Skeletal muscle tissue (tissue), 4 donors: ENCODE results near the gene GARNL3. TPM values are rescaled to one million over a fixed set of nuclear protein-coding genes. Genes with fewer than 3 reads are reported as not detected.

Source experiments
- H3K27ac ChIP-seq: one replicate; pipeline ENCODE4 v1.7.0; 2013; ENCODE audit warnings: mild to moderate bottlenecking, low read depth, low read length, inconsistent platforms
- H3K27me3 ChIP-seq, 3 donors: one replicate each; pipeline ENCODE4 v1.7.0; 2013; ENCODE audit warnings: low read length in 3 of 3; ENCODE audit not compliant: control insufficient read depth in 3 of 3, insufficient read depth in 3 of 3
- H3K36me3 ChIP-seq, 3 donors: one replicate each; pipeline ENCODE4 v1.7.0; 2013; ENCODE audit warnings: low read length in 3 of 3; ENCODE audit not compliant: control insufficient read depth in 3 of 3, insufficient read depth in 3 of 3
- H3K4me1 ChIP-seq, 3 donors: one replicate each; pipeline ENCODE4 v1.7.0; 2013; ENCODE audit warnings: low read length in 3 of 3, mild to moderate bottlenecking in 3 of 3; ENCODE audit not compliant: control insufficient read depth in 3 of 3, insufficient read depth in 3 of 3
- H3K4me3 ChIP-seq, 3 donors: one replicate each; pipeline ENCODE4 v1.7.0; 2013; ENCODE audit warnings: low read length in 3 of 3
- H3K9ac ChIP-seq, 3 donors: one replicate each; pipeline ENCODE4 v1.7.0; 2013; ENCODE audit warnings: low read length in 3 of 3, mild to moderate bottlenecking in 3 of 3, moderate library complexity in 2 of 3, low read depth in 1 of 3
- H3K9me3 ChIP-seq, 3 donors: one replicate each; pipeline ENCODE4 v1.7.0; 2013; ENCODE audit warnings: low read length in 3 of 3; ENCODE audit not compliant: control insufficient read depth in 3 of 3
- total RNA-seq: library from RNA; depleted of rRNA; stranded (reverse); fragments of >200 nt; gene quantifications from one replicate; pipeline ENCODE4 v1.2.3, GENCODE V29; 2014
- donor health status: Osteomylitis.

Gene GARNL3
- total RNA-seq, 1 donor from 2014 or later, result 21.9 TPM

DNA sequence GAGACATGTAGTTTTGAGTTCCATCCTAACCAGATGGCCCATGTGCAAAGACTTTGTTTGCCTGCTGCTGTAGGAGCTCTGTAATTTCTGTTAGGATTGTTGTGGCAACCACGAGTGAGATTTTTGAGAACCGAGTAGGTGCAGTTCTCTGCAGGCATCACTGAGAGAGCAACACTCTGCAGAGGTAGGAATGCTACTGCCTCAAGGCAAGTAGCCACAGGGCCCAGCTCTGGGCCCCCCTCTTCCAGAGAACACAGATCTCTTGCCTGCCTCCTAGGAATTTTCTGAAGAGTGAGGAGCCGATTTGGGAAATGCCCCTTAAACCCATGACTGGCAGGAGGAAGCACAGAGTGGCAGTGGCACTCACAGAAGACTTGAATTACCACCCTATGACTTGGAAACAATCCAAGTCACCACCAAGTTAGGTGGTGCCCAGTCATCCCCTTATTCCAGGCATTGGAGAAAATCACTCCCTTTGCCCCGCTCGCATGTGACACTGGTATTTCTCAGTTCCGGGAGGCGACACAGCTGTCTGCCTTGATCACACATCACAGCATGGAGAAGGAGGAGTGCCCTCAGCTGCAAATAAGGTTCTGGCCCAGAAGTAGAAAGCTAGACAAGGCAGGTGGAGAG, 79.9 kb downstream of the GARNL3 start:
- peak overlapping the region in 1 of 3 donors; percentile 61 for H3K9ac ChIP-seq
- no peak overlapping the region for H3K4me3 ChIP-seq
- no peaks in the 10 kb centered on the region for H3K9me3 ChIP-seq
- no peaks in the 10 kb centered on the region for H3K27me3 ChIP-seq
- H3K36me3 ChIP-seq, result peaks cover 2 to 8% (median 4%) of the 10 kb centered on the region in 3 donors
- peaks cover 18 to 41% (median 34%) of the 10 kb centered on the region in 3 donors for H3K4me1 ChIP-seq
- H3K27ac ChIP-seq, result peak overlapping the region; percentile 46

GRCh38 chr9:127345566-127345965, 81.0 kb downstream of the GARNL3 start:
- Histone ChIP-seq H3K4me1 (peaks cover 15 to 37% (median 32%) of the 10 kb centered on the region in 3 donors), H3K4me3 (no peak overlapping the region), H3K36me3 (peaks cover 0 to 8% (median 4%) of the 10 kb centered on the region in 3 donors), H3K9ac (no peak overlapping the region), H3K27ac (no peak overlapping the region), H3K9me3 (no peaks in the 10 kb centered on the region), H3K27me3 (no peaks in the 10 kb centered on the region)

DNA sequence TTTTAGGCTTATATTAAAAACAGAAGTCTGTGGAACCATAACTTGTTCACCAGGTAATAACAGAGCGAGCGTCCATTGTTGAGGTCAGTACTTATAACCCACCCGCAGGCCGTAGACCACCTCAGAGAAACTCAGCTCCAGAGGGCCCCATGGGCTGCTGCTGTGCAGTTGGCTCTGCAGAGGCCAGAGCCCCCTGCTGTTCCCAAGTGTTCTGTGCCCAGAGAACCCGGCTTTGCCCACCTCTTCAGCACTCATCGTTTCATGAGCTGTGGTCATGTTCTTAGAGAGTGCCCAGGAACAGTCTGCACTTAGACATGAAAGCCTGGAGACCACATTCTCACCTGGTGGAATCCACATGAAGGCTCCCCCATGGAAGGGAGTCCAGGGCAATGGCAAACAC, 82.0 kb downstream of the GARNL3 start:
- Histone ChIP-seq H3K36me3 (peaks cover 0 to 4% (median 0%) of the 10 kb centered on the region in 3 donors), H3K27me3 (no peaks in the 10 kb centered on the region), H3K9me3 (no peaks in the 10 kb centered on the region), H3K4me3 (no peak overlapping the region), H3K9ac (no peak overlapping the region), H3K27ac (no peak overlapping the region), H3K4me1 (peaks cover 7 to 27% (median 26%) of the 10 kb centered on the region in 3 donors)

GRCh38 chr9:127347831-127348776, 83.5 kb downstream of the GARNL3 start:
- Histone ChIP-seq H3K9ac (no peak overlapping the region), H3K36me3 (peaks cover 0 to 4% (median 0%) of the 10 kb centered on the region in 3 donors), H3K27ac (peak overlapping the region; percentile 54), H3K4me1 (peaks cover 9 to 26% (median 26%) of the 10 kb centered on the region in 3 donors), H3K4me3 (no peak overlapping the region), H3K27me3 (no peaks in the 10 kb centered on the region), H3K9me3 (no peaks in the 10 kb centered on the region)

DNA sequence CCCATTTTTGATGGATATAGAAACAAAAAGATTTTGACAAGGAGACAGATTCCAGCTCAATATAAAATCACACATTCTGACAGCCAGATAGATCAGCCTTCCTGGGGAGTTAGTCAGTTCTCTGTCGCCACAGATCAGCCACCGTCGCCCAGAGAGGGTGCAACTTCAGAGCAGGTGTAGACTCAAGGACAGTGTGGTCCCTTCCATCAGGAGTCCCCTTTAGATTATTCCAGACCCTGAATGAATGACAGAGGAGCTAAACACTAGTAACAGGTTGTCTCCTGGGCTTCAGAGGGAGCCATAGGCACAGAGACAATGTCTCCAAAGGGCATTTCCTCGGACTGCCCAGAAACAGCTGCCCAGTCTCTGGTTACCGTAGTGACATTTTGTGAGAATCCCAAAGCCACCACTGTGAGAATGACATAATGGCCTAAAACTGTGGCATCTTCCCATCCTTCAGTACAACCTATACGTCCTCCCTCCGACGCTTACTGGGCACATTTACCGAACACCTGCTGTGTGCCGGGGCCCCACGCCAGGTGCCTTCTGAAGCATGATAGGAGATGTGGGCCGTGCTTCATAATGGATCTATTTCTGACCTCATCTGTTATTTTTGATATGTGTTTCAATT, 85.0 kb downstream of the GARNL3 start:
- H3K9me3 ChIP-seq, result no peaks in the 10 kb centered on the region
- peak overlapping the region in 1 of 3 donors; percentile 5 for H3K9ac ChIP-seq
- peaks cover 6 to 22% (median 21%) of the 10 kb centered on the region in 3 donors for H3K4me1 ChIP-seq
- H3K4me3 ChIP-seq, result no peak overlapping the region
- peak overlapping the region; percentile 54 for H3K27ac ChIP-seq
- H3K27me3 ChIP-seq, result no peaks in the 10 kb centered on the region
- peaks cover 0 to 2% (median 0%) of the 10 kb centered on the region in 3 donors for H3K36me3 ChIP-seq

- H3K36me3 ChIP-seq, result peaks cover 0 to 14% (median 10%) of the 10 kb centered on the region in 3 donors
- H3K4me1 ChIP-seq, result peaks cover 6 to 13% (median 11%) of the 10 kb centered on the region in 3 donors
- H3K27ac ChIP-seq, result no peak overlapping the region
- H3K9me3 ChIP-seq, result no peaks in the 10 kb centered on the region
- no peaks in the 10 kb centered on the region for H3K27me3 ChIP-seq
- no peak overlapping the region for H3K4me3 ChIP-seq
- H3K9ac ChIP-seq, result no peak overlapping the region
Measured at GRCh38 chr9:127351182-127352166, 86.9 kb downstream of the GARNL3 start.

DNA sequence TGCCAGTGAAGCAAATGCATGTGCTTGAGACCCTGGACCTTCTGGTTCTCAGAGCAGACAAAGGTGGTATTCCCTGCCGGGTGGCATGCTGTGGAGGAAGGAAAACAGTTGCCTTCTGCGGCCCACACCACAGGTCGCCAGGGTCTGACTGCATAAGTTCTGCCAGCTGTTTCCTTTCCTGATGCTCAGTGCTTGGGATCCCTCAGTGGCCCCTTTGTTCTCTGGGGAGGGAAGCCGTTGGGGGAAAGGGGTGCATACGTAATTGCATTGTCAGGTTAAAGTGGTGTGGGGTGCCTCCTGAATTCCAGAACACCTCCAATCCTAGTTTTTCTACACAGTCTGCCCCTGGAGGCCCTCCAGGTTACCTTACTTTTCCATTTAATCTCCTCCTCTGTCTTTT, 89.3 kb downstream of the GARNL3 start:
- Histone ChIP-seq H3K4me3 (no peak overlapping the region), H3K27me3 (no peaks in the 10 kb centered on the region), H3K9ac (no peak overlapping the region), H3K36me3 (peaks cover 4 to 19% (median 18%) of the 10 kb centered on the region in 3 donors), H3K9me3 (no peaks in the 10 kb centered on the region), H3K4me1 (peaks cover 6 to 11% (median 7%) of the 10 kb centered on the region in 3 donors), H3K27ac (no peak overlapping the region)

GRCh38 chr9:127356906-127357305, 92.3 kb downstream of the GARNL3 start:
- no peak overlapping the region for H3K9ac ChIP-seq
- H3K9me3 ChIP-seq, result no peaks in the 10 kb centered on the region
- H3K4me1 ChIP-seq, result peaks cover under 1 to 16% (median 12%) of the 10 kb centered on the region in 3 donors
- no peak overlapping the region for H3K4me3 ChIP-seq
- peaks cover 4 to 19% (median 18%) of the 10 kb centered on the region in 3 donors for H3K36me3 ChIP-seq
- H3K27ac ChIP-seq, result no peak overlapping the region
- H3K27me3 ChIP-seq, result no peaks in the 10 kb centered on the region

GRCh38 chr9:127358023-127358535, 93.5 kb downstream of the GARNL3 start:
- Histone ChIP-seq H3K27me3 (no peaks in the 10 kb centered on the region), H3K27ac (no peak overlapping the region), H3K9ac (peak overlapping the region in 1 of 3 donors; percentile 16), H3K9me3 (no peaks in the 10 kb centered on the region), H3K36me3 (peaks cover 4 to 19% (median 18%) of the 10 kb centered on the region in 3 donors), H3K4me3 (no peak overlapping the region), H3K4me1 (peaks cover 0 to 16% (median 12%) of the 10 kb centered on the region in 3 donors)
